ENCODE results near the gene GALNT9.
"Not testable (repeated sequence)": the region's sequence is repeated elsewhere in the genome, so short reads cannot be mapped to it uniquely, and the experiment has no call there.

GALNT9 gene

GRCh38 chr12:132311201-132311915 is 18.0 kb downstream of the GALNT9 start:
- DNase-seq: no peak

GRCh38 chr12:132310181-132311040 is 19.0 kb downstream of the GALNT9 start:
- DNase-seq: no peak

GRCh38 chr12:132309596-132310086 is 19.7 kb downstream of the GALNT9 start:
- DNase-seq: no peak

GRCh38 chr12:132308853-132309595 is 20.4 kb downstream of the GALNT9 start:
- DNase-seq: no peak

- no peak for DNase-seq
Measured at GRCh38 chr12:132307976-132308852, 21.2 kb downstream of the GALNT9 start.

- DNase-seq: no peak
Measured at GRCh38 chr12:132306885-132307191, 22.6 kb downstream of the GALNT9 start.

GRCh38 chr12:132305991-132306884 is 23.2 kb downstream of the GALNT9 start:
- DNase-seq: no peak

GRCh38 chr12:132305560-132305966 is 23.8 kb downstream of the GALNT9 start:
- DNase-seq: no peak

GRCh38 chr12:132304866-132305265 is 24.5 kb downstream of the GALNT9 start:
- not testable (repeated sequence) for DNase-seq

GRCh38 chr12:132303853-132304373 is 25.5 kb downstream of the GALNT9 start:
- DNase-seq: not testable (repeated sequence)

- DNase-seq: no peak
Measured at GRCh38 chr12:132302466-132303358, 26.7 kb downstream of the GALNT9 start.

GRCh38 chr12:132300789-132301722 is 28.3 kb downstream of the GALNT9 start:
- no peak for DNase-seq

- DNase-seq: no peak
Measured at GRCh38 chr12:132296063-132296462, 33.3 kb downstream of the GALNT9 start.

- DNase-seq: not testable (repeated sequence)
Measured at GRCh38 chr12:132295561-132295960, 33.8 kb downstream of the GALNT9 start.

- no peak for DNase-seq
Measured at GRCh38 chr12:132295101-132295526, 34.3 kb downstream of the GALNT9 start.

- DNase-seq: no peak
Measured at GRCh38 chr12:132294121-132295034, 35.0 kb downstream of the GALNT9 start.

Data from NCI-H2171 (cell line).